HepG2 (cell line): ENCODE measurements around the gene NFATC3. TPM values are rescaled to one million over a fixed set of nuclear protein-coding genes. Genes with fewer than 3 reads are reported as not detected.
A peak's percentile ranks its signal among the peaks of the same experiment; 100 is the strongest.

Experiments
- BORCS8-MEF2B ChIP-seq: sonication (generic); formaldehyde crosslinking; IDR thresholded peaks from 2 replicates; pipeline ENCODE4 v1.8.0; 2022; ENCODE audit warnings: mild to moderate bottlenecking, missing genetic modification reagents
- CERS6 ChIP-seq: sonication (generic); formaldehyde crosslinking; IDR thresholded peaks from 2 replicates; pipeline ENCODE4 v1.5.0; 2020; ENCODE audit warnings: missing genetic modification reagents
- FOXO4 ChIP-seq: sonication (generic); formaldehyde crosslinking; conservative IDR thresholded peaks from 2 replicates; pipeline ENCODE4 v1.8.1; 2023; ENCODE audit warnings: missing genetic modification reagents
- MTERF4 ChIP-seq: sonication (generic); formaldehyde crosslinking; IDR thresholded peaks from 2 replicates; pipeline ENCODE4 v1.8.0; 2023; ENCODE audit warnings: mild to moderate bottlenecking, missing genetic modification reagents
- PAXIP1 ChIP-seq: sonication (generic); formaldehyde crosslinking; conservative IDR thresholded peaks from 2 replicates; pipeline ENCODE4 v1.4.0; 2020; ENCODE audit warnings: mild to moderate bottlenecking, missing genetic modification reagents, moderate library complexity
- ZBED4 ChIP-seq: sonication (generic); formaldehyde crosslinking; IDR thresholded peaks from 2 replicates; pipeline ENCODE4 v1.4.0; 2020; ENCODE audit warnings: missing genetic modification reagents, borderline replicate concordance
- ZNF256 ChIP-seq: sonication (generic); formaldehyde crosslinking; conservative IDR thresholded peaks from 2 replicates; pipeline ENCODE4 v1.4.0; 2020; ENCODE audit warnings: missing genetic modification reagents
- ZNF280B ChIP-seq: sonication (generic); formaldehyde crosslinking; IDR thresholded peaks from 2 replicates; pipeline ENCODE4 v1.5.0; 2020; ENCODE audit warnings: missing genetic modification reagents, mild to moderate bottlenecking, borderline replicate concordance
- ZNF558 ChIP-seq: sonication (generic); formaldehyde crosslinking; IDR thresholded peaks from 2 replicates; pipeline ENCODE4 v1.9.0; 2022; ENCODE audit warnings: mild to moderate bottlenecking, missing genetic modification reagents, borderline replicate concordance
- ZNF572 ChIP-seq: sonication (generic); formaldehyde crosslinking; IDR thresholded peaks from 2 replicates; pipeline ENCODE4 v1.5.1; 2020; ENCODE audit warnings: mild to moderate bottlenecking, missing genetic modification reagents
- ZNF768 ChIP-seq: sonication (generic); formaldehyde crosslinking; IDR thresholded peaks from 2 replicates; pipeline ENCODE4 v1.4.0; 2020; ENCODE audit warnings: missing genetic modification reagents
- ZXDC ChIP-seq: sonication (generic); formaldehyde crosslinking; IDR thresholded peaks from 2 replicates; pipeline ENCODE4 v1.5.0; 2020; ENCODE audit warnings: mild to moderate bottlenecking, missing genetic modification reagents
- polyA plus RNA-seq, 8 experiments: library from polyadenylated mRNA; depleted of rRNA in 3 of 8; stranded (reverse) in 7 of 8; unstranded in 1 of 8; fragments of >200 nt; fragmentation: Illumina TruSeq in 4 of 8; extraction: Trizol in 4 of 8; gene quantifications; 2 replicates each; pipeline versions ENCODE4 v1.2.1 to v1.2.3, GENCODE V29; 2011 to 2016; ENCODE audit warnings: low read depth in 4 of 8, missing spikeins in 1 of 8, mixed read lengths in 1 of 8; ENCODE audit not compliant: insufficient read depth in 1 of 8
- total RNA-seq, 5 experiments: library from RNA; depleted of rRNA; stranded (reverse); fragments of >200 nt; fragmentation: Illumina TruSeq; extraction: Trizol; gene quantifications; 2 replicates each; pipeline ENCODE4 v1.2.3, GENCODE V29; 2016; ENCODE audit warnings: low read depth in 1 of 5

The NFATC3 gene
- total and polyA plus RNA-seq, 2 of the 13 experiments (the other 11 are each of a cell fraction or from before 2014, with no cell fraction given) = 52.6 to 62.7 TPM

- TF ChIP-seq ZBED4 (CRISPR knock-in tag) = no peak
- TF ChIP-seq ZNF280B (CRISPR knock-in tag) = no peak; the same call in 1 of the 2 replicates
- TF ChIP-seq ZNF256 (CRISPR knock-in tag) = no peak
- no peak for TF ChIP-seq BORCS8-MEF2B (CRISPR knock-in tag)
- peak; percentile 8; the same call in 1 of the 2 replicates for TF ChIP-seq ZNF768 (CRISPR knock-in tag)
- TF ChIP-seq ZXDC (CRISPR knock-in tag) = no peak
- no peak for TF ChIP-seq CERS6 (CRISPR knock-in tag)
- 0 out of 2 replicates have a peak, but pooled peaks have one; percentile 6 for TF ChIP-seq MTERF4 (CRISPR knock-in tag)
- no peak for TF ChIP-seq PAXIP1 (CRISPR knock-in tag)
- 0 out of 2 replicates have a peak, but pooled peaks have one; percentile 0 for TF ChIP-seq ZNF558 (CRISPR knock-in tag)
- TF ChIP-seq ZNF572 = no peak
- no peak for TF ChIP-seq FOXO4
Measured at GRCh38 chr16:68257251-68257905, 172.2 kb downstream of the NFATC3 start (continued).
